Activated naive CD4-positive, alpha-beta T cell treated with anti-CD3 and anti-CD28 coated beads, Interleukin-2, amount 50 U/mL, for 72 hours (primary cell): ENCODE measurements around the gene TYSND1. TPM values are rescaled to one million over a fixed set of nuclear protein-coding genes. Genes with fewer than 3 reads are reported as not detected.
"Not testable (repeated sequence)": the region's sequence is repeated elsewhere in the genome, so short reads cannot be mapped to it uniquely, and the experiment has no call there.

Source experiments
- ATAC-seq, 2 donors: fragments of 150-1000 bp; cut with Tn5 transposase; 2 replicates each; pipeline ENCODE4 v1.10.0; 2021; ENCODE audit warnings: mild to moderate bottlenecking in 2 of 2, moderate library complexity in 2 of 2
- DNase-seq, 2 donors: peaks; one replicate each; pipeline ENCODE4 v3.0.0; 2021 to 2022; ENCODE audit warnings: low spot score in 2 of 2
- H3K27ac Mint-ChIP-seq, 2 donors: one replicate each; pipeline ENCODE4 v1.8.0; 2022; ENCODE audit warnings: mild to moderate bottlenecking in 2 of 2, mixed read lengths in 2 of 2
- H3K36me3 Mint-ChIP-seq, 2 donors: one replicate each; pipeline ENCODE4 v1.8.0; 2022; ENCODE audit warnings: mixed read lengths in 2 of 2
- H3K9me3 Mint-ChIP-seq, 2 donors: one replicate each; pipeline ENCODE4 v1.8.0; 2022; ENCODE audit warnings: mixed read lengths in 2 of 2
- total RNA-seq, 2 donors: library from RNA; stranded (reverse); gene quantifications; one replicate each; pipeline ENCODE4 v1.2.3, GENCODE V29; 2022

Gene TYSND1
- total RNA-seq, 2 donors from 2014 or later: 6.4 to 15.4 TPM

- H3K36me3 Mint-ChIP-seq: peaks cover 0 to 7% of the 10 kb centered on the region in 2 donors
- no peak for ATAC-seq
- H3K27ac Mint-ChIP-seq: no peak overlapping the region
- H3K9me3 Mint-ChIP-seq: no peaks in the 10 kb centered on the region
- DNase-seq: no peak
These were observed 44.8 kb downstream of the TYSND1 start for GRCh38 chr10:70101668-70102067.

GRCh38 chr10:70101068-70101562, 45.4 kb downstream of the TYSND1 start:
- not testable (repeated sequence) for DNase-seq, H3K9me3 Mint-ChIP-seq, H3K27ac Mint-ChIP-seq, ATAC-seq, H3K36me3 Mint-ChIP-seq

GRCh38 chr10:70098271-70098670, 48.2 kb downstream of the TYSND1 start:
- Mint-ChIP-seq H3K9me3 (no peaks in the 10 kb centered on the region), H3K36me3 (peaks cover 0 to 12% of the 10 kb centered on the region in 2 donors)
- no peak for ATAC-seq

GRCh38 chr10:70097459-70097858, 49.0 kb downstream of the TYSND1 start:
- ATAC-seq (no peak), DNase-seq (no peak)
- H3K9me3 Mint-ChIP-seq: no peaks in the 10 kb centered on the region
- H3K27ac Mint-ChIP-seq: peak overlapping the region in 1 of 2 donors; percentile 27
- H3K36me3 Mint-ChIP-seq: peaks cover 1 to 12% of the 10 kb centered on the region in 2 donors

More at GRCh38 chr10:70098271-70098670, 48.2 kb downstream of the TYSND1 start:
- no peak for DNase-seq
- peak overlapping the region in 1 of 2 donors; percentile 27 for H3K27ac Mint-ChIP-seq

- Mint-ChIP-seq H3K27ac (no peak overlapping the region), H3K36me3 (peaks cover 6 to 12% of the 10 kb centered on the region in 2 donors), H3K9me3 (no peaks in the 10 kb centered on the region)
- ATAC-seq: no peak
- DNase-seq: no peak
These were observed 49.6 kb downstream of the TYSND1 start for GRCh38 chr10:70096705-70097420.

GRCh38 chr10:70096016-70096704, 50.3 kb downstream of the TYSND1 start:
- Mint-ChIP-seq H3K9me3 (no peaks in the 10 kb centered on the region), H3K27ac (no peak overlapping the region), H3K36me3 (peaks cover 6% of the 10 kb centered on the region in 2 donors)
- DNase-seq (no peak), ATAC-seq (no peak)

- no peak overlapping the region for H3K27ac Mint-ChIP-seq
- no peaks in the 10 kb centered on the region for H3K9me3 Mint-ChIP-seq
- no peak for DNase-seq
- H3K36me3 Mint-ChIP-seq: peaks cover 6% of the 10 kb centered on the region in 2 donors
- no peak for ATAC-seq
These were observed 52.2 kb downstream of the TYSND1 start for GRCh38 chr10:70094250-70094649.

GRCh38 chr10:70093335-70093944, 53.1 kb downstream of the TYSND1 start:
- peaks cover 6% of the 10 kb centered on the region in 2 donors for H3K36me3 Mint-ChIP-seq
- H3K9me3 Mint-ChIP-seq: no peaks in the 10 kb centered on the region
- peak overlapping the region; percentile 44 to 84 for H3K27ac Mint-ChIP-seq
- peak; percentile 82 to 93 for ATAC-seq
- peak in 1 of 2 donors; percentile 29 for DNase-seq

- DNase-seq: no peak
- Mint-ChIP-seq H3K36me3 (peaks cover 6% of the 10 kb centered on the region in 2 donors), H3K27ac (peak overlapping the region; percentile 84 to 94), H3K9me3 (no peaks in the 10 kb centered on the region)
- ATAC-seq: peak; percentile 2 to 27
These were observed 54.1 kb downstream of the TYSND1 start for GRCh38 chr10:70092389-70092718.

GRCh38 chr10:70090951-70091350, 55.5 kb downstream of the TYSND1 start:
- ATAC-seq (no peak), DNase-seq (no peak)
- Mint-ChIP-seq H3K9me3 (no peaks in the 10 kb centered on the region), H3K27ac (peak overlapping the region in 1 of 2 donors; percentile 84), H3K36me3 (peaks cover 6% of the 10 kb centered on the region in 2 donors)

- DNase-seq: no peak
- H3K9me3 Mint-ChIP-seq: no peaks in the 10 kb centered on the region
- no peak for ATAC-seq
- peaks cover 5 to 6% of the 10 kb centered on the region in 2 donors for H3K36me3 Mint-ChIP-seq
- no peak overlapping the region for H3K27ac Mint-ChIP-seq
These were observed 56.5 kb downstream of the TYSND1 start for GRCh38 chr10:70090013-70090412.

- Mint-ChIP-seq H3K36me3 (peaks cover 0 to 6% of the 10 kb centered on the region in 2 donors), H3K27ac (no peak overlapping the region), H3K9me3 (no peaks in the 10 kb centered on the region)
- DNase-seq (no peak), ATAC-seq (no peak)
These were observed 58.2 kb downstream of the TYSND1 start for GRCh38 chr10:70088308-70088698.

Other genes with a start within 250 kb of the TYSND1 start
- 1 to 10 TPM; 2.0 to 6.3 TPM for gene MACROH2A2, start 93.9 kb downstream of the TYSND1 start, total RNA-seq
- 10 to 100 TPM in 1 of 2 donors, 1 to 10 TPM in 1; 5.1 to 10.5 TPM for gene AIFM2, start 13.9 kb downstream of the TYSND1 start, total RNA-seq
- gene SAR1A, start 23.8 kb upstream of the TYSND1 start, total RNA-seq: 100 to 1,000 TPM in 1 of 2 donors, 10 to 100 TPM in 1; 76.2 to 105 TPM
- gene PPA1, start 86.7 kb upstream of the TYSND1 start, total RNA-seq: 100 to 1,000 TPM; 233 to 258 TPM
- gene NPFFR1, start 137.3 kb upstream of the TYSND1 start, total RNA-seq: not detected
- 10 to 100 TPM; 10.5 to 12.9 TPM for gene LRRC20, start 235.9 kb upstream of the TYSND1 start, total RNA-seq